ENCODE results near the gene SDHB.

Gene SDHB

DNA sequence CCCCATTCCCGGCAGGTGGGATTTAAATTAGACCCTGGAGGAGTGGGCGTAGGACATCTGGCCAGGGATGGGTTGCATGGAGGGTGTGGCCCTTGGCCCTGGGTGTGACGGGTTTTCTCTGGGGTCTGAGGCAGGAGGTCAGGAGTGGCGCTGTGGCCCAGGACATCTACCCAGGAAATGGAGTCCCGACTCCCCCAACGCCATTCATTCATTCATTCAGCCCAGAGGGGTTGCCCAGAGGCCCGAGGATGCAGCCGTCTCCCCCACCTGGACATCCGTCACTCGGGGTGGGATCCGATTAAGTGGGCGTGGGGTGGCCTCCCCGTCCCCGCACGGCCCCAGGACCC is 42.8 kb downstream of the SDHB start:
- no peak for DNase-seq

DNA sequence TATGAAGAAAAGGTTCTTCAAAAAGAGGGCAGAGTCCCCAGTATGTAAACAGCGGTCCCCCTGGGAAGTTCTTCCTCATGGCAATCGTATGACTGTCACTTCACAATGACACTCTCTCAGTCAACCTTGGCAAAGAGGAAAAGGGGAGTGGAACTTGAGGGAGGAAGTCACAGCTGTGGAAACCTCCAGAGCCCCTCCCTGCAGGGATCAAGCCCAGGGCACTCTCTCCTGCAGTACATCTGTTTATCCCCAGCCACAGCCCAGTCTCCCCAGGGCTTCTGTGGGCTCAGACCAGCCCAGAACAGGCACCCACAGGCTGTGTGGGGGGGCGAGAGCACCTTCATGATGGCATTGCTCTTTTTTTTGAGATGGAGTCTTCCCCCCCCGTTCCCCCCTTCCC is 44.1 kb downstream of the SDHB start:
- DNase-seq, result no peak

DNA sequence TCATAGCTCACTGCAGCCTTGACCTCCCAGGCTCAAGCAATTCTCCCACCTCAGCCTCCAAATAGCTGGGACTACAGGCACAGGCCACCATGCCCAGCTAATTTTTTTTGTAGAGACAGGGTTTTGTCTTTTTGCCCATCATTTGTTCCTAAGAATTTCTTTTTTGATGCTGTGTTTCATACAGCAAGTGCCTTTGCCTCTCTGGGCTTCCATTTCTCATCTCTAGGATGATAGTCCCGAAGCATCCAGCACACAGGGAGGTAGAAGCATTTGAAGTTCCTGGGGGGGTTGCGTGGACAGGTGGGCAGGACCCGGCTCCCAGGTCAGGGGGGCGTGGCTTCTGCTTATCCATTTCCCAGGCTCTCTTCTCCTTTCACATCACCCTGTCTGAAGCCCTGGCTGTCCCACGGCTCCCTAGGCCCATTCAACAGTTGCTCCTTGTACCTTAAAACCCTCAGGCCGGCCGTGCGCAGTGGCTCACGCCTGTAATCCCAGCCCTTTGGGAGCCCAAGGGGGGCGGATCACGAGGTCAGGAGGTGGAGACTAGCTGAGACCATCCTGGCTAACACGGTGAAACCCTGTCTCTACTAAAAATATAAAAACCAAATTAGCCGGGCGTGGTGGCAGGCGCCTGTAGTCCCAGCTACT is 45.5 kb downstream of the SDHB start:
- DNase-seq, result no peak

DNA sequence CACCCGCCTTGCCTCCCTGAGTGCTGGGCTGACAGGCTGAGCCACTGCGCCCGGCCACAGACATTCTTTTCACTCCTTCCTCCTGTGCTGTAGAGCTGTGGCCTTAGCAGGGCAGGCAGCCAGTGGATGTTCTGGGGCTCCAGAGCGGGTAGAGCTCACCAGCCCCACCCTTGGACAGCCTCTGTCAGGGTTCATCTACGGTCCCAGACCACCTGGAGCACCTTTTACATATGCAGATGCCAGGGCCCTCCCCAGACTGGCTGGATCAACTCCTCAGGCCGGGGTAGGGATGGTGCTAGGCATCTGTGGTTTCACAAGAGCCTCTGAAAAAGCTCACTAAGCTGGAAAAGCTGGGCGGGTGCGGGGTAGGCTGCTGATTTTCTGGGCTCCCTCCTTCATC is 46.7 kb downstream of the SDHB start:
- no peak for DNase-seq

DNA sequence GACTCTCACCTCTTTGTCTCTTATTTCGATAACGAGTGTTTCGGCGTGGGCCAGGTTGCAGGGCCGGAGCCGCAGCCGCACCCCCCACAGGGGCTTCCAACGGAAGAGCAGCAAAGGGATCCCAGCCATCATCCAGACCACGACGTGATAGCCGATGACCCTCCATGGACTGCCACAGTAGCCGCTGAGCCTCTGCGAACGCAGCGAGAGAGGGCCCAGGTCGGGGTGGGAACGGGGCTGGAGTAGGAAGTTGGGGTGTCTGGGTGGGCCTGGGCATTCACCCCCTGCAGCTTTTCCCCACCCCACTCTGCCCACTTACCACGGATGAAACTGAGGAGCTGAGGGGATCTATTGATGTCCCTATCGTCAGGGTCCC is 48.5 kb downstream of the SDHB start:
- no peak for DNase-seq

DNA sequence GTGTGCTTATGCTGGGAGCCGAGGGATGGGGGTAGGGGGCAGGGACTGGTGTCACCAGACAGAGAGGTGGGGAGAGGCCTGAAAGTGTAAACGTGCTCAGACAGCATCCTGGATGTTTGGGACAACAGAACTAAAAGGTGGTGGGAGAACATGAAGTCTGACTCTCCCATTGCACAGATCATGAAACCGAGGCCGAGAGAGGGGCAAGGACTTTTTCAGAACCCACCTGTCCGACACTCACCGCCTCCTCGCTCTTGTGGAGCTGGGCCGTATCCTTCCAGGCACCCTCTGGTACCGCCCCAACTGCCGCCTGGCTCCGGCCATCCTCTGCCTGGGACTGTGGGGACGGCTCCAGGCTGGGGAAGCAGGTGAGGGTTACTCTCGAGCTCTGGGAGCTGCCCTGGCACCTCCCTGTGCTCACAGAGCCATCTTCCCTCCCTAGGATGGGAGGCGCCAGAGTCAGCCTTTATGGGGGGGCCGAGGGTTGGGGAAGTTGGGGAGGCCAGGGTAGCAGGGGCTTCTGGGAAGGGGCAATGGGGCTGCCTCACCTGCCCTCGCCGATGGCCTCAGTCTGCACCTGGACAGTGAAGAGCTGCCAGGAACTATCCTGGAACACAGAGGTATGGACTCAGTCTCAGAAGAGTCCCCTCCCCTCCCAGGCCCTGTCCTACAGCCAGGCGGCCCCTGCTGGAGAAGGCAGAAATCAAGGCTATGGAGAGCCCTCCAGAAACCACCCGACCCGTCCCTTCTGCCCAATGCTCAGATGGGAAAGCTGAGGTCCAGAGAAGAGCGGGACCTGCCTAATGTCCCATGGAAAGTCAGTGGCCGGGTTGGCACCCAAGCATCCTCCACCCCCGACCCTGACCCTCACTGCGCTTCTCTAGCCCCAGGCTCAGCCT is 49.1 kb downstream of the SDHB start:
- no peak for DNase-seq

DNA sequence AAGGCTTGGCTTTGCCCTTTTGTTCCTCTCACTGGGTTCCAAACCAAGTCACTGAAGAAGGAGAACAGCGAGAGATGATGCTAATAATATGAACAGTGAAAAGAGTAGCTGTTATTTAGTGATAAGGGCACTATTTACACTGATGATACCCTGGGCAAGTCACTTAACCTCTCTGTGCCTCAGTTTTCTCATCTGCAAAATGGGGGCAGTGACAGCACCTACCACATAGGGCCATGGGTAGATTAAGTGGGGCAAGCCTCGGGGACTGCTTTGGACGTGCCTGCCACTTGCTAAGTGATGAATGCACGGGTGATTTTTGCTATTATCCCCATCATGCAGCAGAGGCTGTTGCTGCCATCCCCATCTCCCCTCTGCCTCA is 51.3 kb downstream of the SDHB start:
- no peak for DNase-seq

DNA sequence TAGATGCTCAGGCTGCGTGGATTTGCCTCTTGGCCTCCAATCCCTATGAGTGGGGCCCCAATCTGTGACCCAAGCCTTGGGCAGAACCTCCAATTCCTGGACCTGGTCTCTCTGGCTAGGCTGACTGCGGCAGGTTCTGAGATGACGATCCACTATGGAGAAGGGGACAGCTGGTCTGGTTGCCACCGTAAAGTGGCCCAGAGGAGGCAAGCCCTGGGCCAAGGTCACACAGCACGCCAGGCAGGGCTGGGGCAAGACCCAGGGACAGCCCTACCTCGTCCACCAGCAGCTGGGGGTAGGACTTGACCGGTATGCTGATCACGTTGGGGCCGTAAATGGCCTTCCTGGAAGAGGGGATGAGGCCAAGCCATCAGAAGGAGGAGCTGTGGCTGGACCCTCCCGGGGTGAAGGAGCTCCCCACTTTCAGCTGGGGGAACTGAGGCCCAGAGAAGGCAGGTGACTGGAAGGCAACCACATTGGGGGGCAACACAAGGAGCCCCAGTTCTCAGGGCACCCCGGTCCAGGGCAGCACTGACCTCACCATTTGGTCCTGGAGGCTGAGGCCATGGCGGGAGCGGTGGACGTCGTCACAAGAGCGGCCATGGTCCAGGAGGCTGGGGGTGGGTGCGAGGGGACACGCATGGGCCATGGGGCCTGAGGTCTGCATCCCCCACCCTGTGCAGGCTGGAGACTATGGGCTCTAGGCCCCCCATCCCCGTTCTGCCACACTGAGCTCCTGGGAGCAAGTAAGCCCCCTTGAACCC is 51.9 kb downstream of the SDHB start:
- DNase-seq, result no peak

DNA sequence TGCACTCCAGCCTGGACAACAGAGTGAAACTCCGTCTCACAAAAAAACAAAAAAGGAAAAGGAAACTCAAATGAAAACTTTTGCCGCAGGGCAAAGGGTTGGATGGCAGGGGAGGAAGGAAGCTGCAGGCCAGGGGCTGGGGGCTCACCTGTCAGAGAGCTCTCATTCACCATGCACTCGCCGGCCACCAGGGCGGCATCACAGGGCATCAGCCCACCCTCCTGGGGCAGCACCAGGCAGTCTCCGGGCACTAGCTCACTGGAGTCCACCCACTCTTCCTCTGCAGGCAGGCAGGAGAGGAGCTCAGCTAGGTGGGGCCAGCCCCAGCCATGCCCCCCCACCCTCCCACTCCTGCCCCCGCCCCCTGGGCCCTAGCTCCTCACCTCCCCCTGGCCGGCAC is 54.0 kb downstream of the SDHB start:
- DNase-seq, result no peak

DNA sequence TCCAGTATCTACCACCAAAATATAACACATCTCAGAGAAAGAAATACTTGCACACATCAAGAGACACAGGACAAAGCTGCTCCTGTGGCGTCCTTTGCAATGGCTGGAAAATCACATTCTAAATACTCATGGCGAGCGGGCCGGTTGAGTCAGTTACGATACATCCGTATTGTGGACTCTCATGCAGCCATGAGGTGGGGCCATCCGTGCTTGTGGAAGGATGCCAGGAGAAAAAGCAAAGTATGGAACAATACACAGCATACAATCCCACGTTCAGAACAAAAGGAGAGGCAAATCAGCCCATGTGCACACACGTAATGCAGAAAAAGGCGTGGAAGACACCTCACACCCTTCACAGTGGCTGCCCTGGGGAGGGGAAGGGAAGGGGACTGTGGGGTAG is 55.2 kb downstream of the SDHB start:
- DNase-seq, result no peak

DNA sequence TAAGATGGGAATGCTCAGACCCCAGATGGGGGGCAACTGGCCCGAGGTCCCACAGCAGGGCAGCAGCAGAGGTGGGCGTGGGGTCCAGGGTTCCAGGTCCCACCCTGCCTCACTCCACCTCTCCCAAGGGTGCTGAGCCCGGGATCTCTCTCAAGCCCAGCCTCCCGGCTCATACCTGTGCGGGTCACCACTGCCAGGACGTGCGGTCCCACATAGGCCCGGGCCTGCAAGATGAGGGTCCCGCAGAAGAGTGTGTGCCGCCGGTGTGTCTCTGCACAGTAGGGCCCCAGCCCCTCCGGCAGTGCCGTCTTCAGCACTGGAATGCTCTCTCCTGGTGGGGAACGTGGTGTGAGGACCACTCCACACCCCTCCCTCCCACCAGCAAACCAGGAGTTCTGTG is 57.0 kb downstream of the SDHB start:
- DNase-seq, result no peak

DNA sequence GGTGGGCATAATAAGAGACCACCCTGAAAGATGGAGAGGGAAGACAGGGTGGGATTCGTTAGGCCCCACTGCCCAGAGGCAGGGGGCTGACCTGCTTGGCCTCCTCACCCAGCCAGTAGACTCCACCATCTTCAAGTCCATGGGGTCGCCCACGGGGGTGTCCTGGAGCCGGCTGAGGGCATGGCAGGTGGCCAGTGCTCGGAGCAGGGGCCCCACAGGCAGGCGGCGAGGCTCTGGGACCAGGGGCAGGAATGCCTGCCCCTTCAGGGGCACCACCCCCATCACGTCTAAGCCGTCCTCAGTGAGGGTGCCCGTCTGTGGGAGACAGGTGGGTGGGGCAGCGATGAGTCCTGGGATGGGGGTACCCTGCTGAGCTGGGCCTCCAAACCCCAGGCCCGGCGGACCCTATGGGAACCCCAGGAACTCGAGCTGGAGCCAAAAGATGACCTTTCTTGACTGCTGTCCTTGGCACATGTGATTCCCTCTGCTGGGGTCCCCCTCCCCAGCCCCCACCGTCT is 60.3 kb downstream of the SDHB start:
- DNase-seq, result no peak

DNA sequence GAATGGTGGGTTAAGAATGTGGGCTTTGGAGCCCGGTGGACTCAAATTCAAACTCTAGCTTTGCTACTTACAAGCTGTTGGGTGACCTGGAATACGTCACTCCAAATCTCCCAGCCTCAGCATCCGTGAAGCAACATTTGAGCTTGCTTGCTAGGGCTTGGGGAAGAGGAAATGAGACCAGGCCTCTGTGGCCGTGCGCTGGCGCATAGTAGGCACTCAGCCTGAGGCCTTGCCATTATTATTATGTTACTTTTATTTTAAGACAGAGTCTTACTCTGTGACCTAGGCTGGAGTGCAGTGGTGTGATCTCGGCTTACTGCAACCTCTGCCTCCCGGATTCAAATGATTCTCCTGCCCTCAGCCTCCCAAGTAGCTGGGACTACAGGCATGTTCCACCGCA is 61.2 kb downstream of the SDHB start:
- no peak for DNase-seq

DNA sequence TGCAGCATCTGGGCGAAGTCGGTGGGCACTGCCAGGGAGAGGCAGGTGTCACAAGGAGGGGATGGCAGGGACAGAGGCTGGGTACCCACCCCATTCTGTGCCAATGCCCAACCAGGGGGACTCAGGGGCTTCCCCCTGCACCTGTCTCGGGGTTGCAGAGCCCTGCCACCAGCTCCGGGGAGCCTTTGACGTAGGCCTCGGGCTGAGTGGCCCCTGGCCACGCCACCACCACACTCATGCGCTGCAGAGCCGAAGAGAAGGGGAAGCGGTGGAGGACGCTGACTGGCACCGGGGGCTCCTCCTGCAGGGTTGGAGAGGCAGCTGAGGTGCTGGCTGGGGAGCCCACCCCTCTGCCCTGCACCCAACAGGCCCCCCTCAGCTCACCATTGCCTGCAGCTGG is 61.7 kb downstream of the SDHB start:
- DNase-seq, result no peak

DNA sequence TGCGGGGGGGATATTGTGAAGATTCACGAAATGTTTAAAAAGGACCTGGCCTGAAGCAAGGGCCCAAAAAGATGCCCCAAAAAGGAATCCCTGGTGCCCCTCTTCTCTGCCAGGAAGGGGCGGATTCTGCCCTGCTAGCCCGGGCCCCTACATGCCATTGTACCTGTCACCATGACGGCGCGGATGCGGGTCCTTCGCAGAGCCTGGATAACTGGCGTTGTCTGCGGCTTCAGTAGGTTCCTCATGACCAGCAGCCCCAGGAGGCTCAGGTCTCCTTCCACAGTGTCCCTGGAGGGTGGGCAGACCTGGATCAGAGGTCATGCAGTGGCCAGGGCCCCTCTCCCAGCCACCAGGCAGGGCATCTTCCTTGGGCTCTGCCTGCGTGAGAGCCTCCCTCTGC is 62.3 kb downstream of the SDHB start:
- DNase-seq, result no peak

DNA sequence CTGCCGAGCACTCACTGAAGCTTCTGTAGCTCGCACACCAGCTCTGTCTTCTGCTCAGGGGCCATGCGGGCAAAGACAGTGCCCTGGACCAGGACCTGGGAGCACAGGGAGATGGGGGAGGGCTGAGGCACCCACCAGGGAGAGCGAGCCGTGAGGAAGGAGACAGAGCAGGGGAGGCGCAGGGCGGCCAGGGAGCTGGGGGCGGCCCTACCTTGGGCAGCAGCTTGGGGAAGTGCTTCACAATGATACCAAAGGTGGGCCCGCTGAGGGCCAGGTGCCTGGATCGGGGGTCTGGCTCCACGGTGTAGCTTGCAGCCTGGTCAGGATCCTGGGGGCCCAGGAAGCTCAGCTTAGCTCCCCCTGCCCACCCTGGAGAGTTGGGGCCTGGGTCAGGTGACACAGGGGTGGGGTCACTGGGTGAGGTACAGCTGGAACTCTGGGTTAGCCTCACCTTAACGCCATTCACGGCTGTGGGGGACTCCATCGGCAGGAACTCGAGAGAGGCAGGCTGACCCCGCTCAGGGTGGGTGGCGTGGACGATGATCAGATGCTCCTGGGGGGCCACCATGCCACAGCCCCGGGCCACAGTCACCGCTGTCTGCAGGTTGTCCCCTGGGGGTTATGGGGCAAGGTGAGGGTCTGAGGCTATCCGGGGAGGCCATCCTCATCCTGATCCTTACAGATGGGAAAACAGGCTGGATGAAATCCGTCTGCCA is 64.0 kb downstream of the SDHB start:
- DNase-seq, result no peak

DNA sequence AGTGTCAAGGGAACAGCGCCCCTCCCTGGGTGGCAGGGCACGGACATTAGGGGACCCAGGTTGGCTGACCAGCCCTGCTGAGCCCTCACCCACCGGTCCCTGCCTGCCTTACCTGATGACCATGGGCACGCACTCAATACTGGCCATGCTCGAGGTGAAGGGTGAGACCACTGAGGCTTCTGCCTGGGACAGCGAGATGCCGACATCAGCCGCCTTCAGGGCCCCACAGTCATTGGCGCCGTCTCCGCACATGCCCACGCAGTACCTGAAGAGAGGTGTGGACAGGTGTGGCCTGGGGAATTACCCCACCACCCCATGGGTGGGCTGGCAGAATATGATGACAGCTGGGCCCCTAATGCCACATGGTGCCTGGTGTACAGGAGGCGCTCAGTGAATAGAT is 65.6 kb downstream of the SDHB start:
- no peak for DNase-seq

DNA sequence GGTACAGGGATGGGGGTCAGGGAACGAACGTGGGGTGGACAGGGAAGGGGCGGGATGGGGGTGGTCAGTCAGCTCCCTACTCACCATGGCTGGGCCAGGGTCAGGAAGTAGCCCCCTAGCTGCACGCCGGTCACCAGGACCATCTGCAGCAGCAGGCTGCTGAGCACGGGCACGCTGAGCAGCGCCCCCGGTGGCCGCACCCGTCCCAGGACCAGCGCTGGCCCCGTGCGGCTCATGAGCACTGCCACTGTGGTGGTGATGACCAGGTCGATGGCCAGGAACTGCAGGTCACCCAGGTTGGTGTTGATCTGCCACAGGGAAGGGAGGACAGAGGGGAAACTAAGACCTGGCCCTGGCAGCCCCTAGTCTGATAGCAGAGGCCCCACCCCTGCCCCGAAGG is 66.9 kb downstream of the SDHB start:
- DNase-seq, result no peak

DNA sequence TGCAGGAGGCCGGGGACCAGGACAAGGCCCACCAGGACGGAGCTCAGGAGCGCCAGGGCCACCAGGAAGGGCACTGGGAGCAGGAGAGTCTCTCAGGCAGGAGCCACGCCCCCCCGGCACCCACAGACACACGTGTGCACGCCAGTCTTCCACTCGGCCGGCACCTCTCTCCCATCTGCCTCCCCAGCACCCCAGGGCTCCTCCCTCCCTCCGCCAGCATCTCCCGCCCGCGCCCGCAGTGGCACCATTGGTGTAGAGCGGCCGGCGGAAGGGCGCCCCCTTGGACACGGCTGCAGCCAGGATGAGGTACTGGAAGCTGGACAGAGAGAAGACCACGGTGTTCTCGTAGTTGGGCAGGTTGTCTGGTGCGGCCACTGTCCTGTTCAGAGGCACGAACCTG is 67.3 kb downstream of the SDHB start:
- DNase-seq, result no peak

DNA sequence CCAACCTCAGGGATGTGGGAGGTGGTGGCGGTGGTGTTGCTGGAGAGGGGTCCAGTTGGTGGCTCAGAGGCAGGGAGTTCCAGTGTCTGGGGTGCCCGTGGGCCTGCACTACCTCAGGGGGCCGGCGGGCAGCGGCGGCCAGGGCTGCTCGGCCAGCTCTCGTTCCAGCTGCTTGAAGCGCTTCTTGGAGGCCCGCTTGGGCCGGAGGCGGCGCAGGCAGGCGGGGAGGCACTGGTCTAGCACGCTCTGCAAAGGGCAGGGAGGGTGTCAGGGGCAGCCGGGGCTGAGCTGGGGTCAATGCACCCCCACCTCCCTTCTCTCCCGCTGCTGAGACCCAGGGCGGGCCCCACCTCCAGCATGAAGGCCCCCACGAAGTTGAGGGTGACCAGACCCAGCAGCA is 67.7 kb downstream of the SDHB start:
- no peak for DNase-seq

DNA sequence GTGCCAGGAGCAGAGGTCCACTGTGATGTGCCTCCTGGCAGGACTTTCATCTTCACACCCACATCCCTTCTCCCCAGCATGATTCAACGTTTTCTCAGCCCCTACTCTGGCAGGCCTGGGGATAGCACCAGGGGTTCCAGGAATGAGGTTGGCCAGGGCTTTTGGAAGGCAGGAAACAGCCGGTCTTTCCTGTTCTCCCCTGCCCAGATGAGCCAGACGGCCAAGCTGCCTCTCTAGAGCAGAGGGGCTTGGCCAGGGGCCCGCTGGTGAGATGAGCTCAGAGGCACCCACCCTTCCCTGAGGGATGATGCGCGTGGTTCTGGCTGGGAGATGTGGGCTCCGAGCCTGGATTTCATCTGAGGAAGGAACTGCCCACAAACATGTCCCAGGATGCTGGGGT is 69.1 kb downstream of the SDHB start:
- DNase-seq, result peak; percentile 29

DNA sequence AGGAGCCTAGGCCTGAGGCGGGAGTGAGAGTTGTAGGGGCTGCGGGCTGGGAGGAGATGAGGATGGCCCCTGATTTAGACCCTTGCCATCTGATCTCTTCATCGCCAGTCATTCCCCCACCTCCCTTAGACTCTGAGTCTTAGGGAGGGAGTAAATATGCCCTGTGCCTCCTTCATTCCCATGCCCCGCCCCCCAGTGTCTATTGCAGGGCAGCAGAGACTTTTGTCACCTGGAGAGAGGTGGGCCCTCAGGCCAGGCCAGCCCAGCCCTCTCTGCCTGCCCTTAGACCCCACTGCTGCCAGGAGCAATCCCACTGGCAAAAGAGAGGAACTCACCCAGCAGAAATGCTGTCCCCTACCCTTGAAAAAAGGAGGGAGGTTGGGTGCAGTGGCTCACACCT is 70.2 kb downstream of the SDHB start:
- DNase-seq, result no peak

DNA sequence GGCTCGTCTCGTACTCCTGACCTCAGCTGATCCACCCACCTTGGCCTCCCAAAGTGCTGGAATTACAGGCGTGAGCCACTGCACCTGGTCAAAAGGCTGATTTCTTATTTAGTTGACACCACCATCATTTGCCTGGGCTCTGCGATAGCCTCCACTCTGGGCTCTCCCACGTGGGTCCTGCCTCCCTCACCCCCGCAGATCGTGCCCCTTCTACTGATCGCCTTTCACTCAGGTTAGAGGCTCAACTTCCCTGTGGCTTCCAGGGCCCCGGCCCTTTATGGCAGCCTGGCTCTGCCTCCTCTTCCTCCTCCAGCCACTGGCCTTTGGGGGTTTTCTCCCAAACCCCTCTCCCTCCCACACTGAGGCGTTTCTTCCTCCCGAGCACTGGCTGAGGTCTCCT is 70.9 kb downstream of the SDHB start:
- no peak for DNase-seq

All from GOT3 (cell line).